Coronary artery (tissue), 2 donors: ENCODE results near the gene CD22.

Source experiments
- DNase-seq: peaks from one replicate; pipeline ENCODE4 v3.0.0-alpha.2; 2017; ENCODE audit warnings: low spot score
- H3K27ac ChIP-seq, 2 donors: fragments of 200-600 bp; sonication (generic); one replicate each; pipeline ENCODE4 v1.5.1; 2016 to 2019
- H3K4me3 ChIP-seq: fragments of 200-600 bp; sonication (generic); 2 replicates; pipeline ENCODE4 v1.5.1; 2016; ENCODE audit warnings: mild to moderate bottlenecking, moderate library complexity
- TF ChIP-seq, protein P1 (sequence below): fragments of 200-600 bp; sonication (generic); IDR thresholded peaks from one replicate; pipeline ENCODE4 v1.5.1; 2019; ENCODE audit warnings: antibody characterized with exemption

The CD22 gene

DNA sequence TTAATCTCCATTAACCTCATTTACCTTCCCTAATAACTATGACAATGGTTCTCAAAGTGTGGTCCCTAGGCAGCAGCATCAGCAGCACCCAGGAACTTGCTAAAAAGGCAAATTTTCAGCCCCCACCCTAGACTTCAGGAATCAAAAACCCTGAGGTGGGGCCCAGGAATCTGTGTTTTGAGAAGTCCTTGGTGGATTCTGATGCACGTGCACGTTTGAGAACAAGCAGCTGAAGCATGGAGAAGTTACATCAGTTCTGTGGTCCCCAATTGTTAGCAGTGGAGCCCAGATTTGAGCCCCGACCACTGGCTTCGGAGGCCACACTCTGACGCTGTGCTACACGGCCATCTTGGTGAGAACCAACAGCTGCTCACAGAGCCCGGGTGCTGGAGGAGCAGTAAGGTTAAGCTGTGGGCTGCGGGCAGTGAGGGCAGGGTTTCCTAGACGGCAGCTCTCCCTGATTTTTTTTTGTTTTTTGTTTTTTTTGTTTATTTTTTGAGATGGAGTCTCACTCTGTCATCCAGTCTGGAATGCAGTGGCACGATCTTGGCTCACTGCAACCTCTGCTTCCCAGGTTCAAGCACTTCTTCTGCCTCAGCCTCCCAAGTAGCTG lies 14.0 kb upstream of the CD22 start:
- TF ChIP-seq, protein P1, sequence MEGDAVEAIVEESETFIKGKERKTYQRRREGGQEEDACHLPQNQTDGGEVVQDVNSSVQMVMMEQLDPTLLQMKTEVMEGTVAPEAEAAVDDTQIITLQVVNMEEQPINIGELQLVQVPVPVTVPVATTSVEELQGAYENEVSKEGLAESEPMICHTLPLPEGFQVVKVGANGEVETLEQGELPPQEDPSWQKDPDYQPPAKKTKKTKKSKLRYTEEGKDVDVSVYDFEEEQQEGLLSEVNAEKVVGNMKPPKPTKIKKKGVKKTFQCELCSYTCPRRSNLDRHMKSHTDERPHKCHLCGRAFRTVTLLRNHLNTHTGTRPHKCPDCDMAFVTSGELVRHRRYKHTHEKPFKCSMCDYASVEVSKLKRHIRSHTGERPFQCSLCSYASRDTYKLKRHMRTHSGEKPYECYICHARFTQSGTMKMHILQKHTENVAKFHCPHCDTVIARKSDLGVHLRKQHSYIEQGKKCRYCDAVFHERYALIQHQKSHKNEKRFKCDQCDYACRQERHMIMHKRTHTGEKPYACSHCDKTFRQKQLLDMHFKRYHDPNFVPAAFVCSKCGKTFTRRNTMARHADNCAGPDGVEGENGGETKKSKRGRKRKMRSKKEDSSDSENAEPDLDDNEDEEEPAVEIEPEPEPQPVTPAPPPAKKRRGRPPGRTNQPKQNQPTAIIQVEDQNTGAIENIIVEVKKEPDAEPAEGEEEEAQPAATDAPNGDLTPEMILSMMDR: no peak
- no peak overlapping the region for H3K4me3 ChIP-seq
- no peak for DNase-seq
- H3K27ac ChIP-seq: no peak overlapping the region

DNA sequence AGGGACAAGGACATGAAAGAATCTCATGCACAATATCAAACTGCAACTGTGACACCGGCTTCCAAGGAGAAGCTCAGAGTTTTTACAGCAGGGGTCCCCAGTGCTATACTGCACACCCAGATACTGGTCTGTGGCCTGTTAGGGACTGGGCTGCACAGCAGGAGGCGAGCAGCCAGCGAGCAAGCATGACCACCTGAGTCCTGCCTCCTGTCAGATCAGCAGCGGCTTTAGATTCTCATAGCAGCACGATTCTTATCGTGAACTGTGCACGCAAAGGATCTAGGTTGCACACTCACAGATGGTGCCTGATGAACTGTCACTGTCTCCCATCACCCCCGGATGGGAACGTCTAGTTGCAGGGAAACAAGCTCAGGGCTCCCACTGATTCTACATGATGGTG lies 13.1 kb upstream of the CD22 start:
- H3K4me3 ChIP-seq: no peak overlapping the region
- TF ChIP-seq, protein P1: no peak
- DNase-seq: no peak
- H3K27ac ChIP-seq: no peak overlapping the region

DNA sequence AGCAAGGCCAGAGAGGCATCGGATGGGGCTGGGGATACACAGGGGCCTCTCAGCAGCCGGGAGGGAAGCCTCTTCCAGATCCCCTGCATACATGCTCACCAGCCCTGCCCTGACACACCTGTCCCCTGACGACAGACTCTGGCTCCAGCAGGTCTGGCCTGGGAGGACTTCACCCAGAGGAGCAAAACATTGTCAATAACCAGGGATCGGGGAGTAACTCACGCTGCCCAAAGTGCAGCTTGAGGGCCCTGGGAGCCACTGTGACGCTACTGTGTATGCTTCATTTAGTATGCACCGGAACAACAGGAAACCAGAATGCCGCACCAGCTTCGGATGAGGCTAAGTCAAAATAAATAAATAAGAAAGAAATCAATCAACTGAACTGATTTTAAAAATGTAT lies 12.4 kb upstream of the CD22 start:
- no peak overlapping the region for H3K4me3 ChIP-seq
- no peak for DNase-seq
- TF ChIP-seq, protein P1: no peak
- H3K27ac ChIP-seq: no peak overlapping the region

DNA sequence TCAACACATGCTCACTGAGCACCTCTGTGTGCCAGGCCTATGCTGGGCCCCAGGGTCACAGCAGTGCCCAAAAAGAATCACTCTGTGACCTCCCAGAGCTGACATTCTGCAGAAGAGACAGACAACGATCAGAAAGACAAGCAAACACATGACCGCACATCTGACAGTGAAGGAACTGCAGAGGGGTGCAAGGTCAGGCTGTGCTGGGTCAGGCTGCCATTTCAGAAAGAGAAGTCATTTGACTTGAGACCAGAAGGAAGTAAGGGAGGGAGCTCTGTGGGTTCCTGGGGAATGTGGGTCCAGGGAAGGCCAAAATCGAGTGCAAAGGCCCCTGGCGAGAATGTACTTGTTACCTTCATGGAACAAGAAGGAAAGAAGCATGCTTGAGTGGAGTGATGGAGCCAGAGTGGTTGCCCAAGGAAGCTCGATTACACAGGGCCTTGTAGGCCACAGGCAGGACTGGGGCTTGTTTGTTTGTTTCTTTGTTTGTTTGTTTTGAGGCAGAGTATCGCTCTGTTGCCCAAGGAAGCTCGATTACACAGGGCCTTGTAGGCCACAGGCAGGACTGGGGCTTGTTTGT lies 11.4 kb upstream of the CD22 start:
- Histone ChIP-seq H3K4me3 (no peak overlapping the region), H3K27ac (no peak overlapping the region)
- no peak for DNase-seq
- TF ChIP-seq, protein P1: no peak

DNA sequence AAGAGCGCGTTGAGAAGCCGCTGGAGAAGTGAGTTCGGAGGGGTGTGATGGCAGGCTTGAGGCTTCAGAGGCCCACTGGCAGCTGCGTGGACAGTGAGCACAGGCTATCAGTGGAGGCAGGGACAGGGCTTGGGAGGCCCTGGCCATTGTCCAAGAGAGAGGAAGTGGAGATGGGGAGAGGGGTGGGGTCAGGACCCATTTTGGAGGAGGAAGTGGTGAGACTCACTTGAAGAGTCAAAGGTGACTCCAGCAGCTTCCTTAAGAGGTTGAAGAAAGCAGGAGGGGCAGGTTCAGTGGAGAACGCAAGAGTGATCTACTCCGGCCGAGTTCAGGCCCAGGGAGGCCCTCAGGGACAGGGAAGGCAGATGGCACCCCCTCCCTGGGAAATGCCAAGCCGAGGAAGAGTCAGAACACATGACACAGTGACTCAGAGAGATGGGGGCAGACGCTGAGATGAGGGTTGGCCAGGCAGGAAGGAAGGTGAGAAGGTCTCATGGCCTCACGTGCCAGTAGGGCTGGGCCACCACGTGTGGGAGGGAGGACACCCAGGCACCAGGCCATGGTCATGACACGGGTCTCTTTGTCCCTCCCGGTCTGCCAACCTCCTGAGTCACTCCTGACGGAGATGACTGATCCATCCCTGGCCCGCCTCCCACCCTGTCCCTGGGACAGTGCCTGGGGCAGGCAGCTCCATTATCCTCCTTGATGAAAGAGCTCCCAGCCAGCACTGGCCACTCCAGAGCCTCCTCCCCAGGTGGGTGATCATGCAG lies 10.1 kb upstream of the CD22 start:
- Histone ChIP-seq H3K4me3 (no peak overlapping the region), H3K27ac (peak overlapping the region in 1 of 2 donors; percentile 37)
- TF ChIP-seq, protein P1: no peak
- no peak for DNase-seq

DNA sequence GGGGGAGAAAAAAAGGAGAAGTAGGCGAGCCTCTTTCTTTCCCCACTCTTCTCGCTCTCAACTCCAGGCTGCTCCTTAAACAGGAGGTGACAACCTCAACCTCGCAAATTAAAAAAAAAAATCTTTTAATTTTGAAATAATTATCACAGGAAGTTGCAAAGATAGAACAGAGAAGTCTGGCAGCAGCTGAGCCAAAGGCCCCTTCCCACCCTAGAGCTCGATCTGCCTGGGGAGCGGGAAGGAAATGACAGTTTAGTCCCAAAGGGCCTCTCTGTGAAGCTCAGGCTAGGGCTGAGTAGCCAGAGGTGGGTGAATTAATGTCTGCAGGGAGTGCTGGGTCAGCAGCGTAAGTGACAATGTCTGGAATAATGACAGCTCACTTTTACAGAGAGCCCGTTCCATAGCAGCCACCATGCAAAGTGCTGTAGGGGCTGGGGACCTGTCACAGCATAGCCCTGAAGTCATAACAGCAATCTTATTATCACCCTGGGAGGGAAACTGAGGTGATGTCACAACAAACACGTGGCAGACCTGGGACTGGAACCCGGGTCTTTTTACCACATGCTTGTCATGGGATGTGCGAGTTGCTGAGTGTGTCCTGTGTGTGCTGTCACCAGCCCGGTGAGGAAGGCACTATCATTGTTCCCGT lies 8.8 kb upstream of the CD22 start:
- TF ChIP-seq, protein P1: no peak
- no peak overlapping the region for H3K4me3 ChIP-seq
- H3K27ac ChIP-seq: no peak overlapping the region
- no peak for DNase-seq
